Measurements from ENCODE around the gene GPR158.

Gene GPR158

DNA sequence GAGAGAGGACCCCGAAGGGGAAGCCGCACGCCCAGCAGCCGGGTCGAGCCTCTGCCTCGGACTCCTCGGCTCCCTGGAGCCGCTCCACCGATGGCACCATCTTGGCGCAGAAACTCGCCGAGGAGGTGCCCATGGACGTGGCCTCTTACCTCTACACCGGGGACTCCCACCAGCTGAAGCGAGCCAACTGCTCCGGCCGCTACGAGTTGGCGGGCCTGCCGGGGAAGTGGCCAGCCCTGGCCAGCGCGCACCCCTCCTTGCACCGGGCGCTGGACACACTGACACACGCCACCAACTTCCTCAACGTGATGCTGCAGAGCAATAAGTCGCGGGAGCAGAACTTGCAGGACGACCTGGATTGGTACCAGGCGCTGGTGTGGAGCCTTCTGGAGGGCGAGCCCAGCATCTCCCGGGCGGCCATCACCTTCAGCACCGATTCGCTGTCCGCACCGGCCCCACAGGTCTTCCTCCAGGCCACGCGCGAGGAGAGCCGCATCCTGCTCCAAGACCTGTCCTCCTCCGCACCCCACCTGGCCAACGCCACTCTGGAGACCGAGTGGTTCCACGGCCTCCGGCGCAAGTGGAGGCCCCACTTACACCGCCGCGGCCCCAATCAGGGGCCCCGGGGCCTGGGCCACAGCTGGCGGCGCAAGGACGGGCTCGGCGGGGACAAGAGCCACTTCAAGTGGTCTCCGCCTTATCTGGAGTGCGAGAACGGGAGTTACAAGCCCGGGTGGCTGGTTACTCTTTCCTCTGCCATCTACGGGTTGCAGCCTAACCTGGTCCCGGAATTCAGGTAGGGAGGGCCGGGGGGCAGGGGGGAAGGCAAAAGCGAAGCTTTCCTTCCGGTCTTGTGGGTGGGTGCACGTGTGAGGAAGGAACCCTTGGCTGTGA lies 973 bp downstream of the GPR158 start:
- no peaks in the 10 kb centered on the region for H3K79me2 ChIP-seq (ENCODE audit: control insufficient read depth, insufficient read depth, low read length, unreplicated experiment)
- no peak overlapping the region for H3K27ac ChIP-seq (ENCODE audit: low read depth, low read length)
- H3K36me3 ChIP-seq (ENCODE audit: insufficient read depth, low read length), result no peaks in the 10 kb centered on the region
- no peak overlapping the region for H2AFZ ChIP-seq (ENCODE audit: low read length, unreplicated experiment)
- peaks cover 80% of the 10 kb centered on the region for H3K27me3 ChIP-seq (ENCODE audit: insufficient read depth, low read length)
- no peaks in the 10 kb centered on the region for H3K4me1 ChIP-seq (ENCODE audit: control insufficient read depth, insufficient read depth, low read length, unreplicated experiment)
- H3K4me3 ChIP-seq (ENCODE audit: low read depth, low read length), result no peak overlapping the region

DNA sequence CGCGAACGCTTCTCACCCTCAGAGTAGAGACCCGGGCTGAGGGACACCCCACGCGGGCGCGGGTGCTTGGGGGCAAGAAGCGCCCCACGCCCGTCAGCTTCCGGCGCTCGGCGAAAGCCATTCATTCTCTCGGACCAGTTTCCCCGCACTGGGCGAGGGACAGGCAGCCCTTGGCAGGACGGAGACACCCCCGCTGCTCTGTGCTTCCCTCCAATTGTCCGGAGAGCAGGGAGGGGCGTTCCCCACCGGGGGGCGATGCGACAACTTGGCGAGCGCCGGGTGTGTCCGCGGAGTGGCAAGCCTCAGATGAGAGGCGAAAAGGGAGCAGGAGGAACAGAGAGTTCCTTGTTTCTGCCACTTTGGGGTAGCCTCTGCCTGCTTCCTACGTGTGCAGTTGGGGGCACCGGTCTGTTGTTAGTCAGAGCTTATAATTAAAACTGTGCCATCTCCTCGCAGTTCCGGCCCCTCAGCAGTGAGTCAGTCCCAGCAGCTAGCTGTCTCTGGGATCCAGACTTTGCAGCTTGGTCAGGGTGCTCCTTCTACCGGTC lies 1.7 kb downstream of the GPR158 start:
- no peak overlapping the region for H2AFZ ChIP-seq (ENCODE audit: low read length, unreplicated experiment)
- peaks cover 75% of the 10 kb centered on the region for H3K27me3 ChIP-seq (ENCODE audit: insufficient read depth, low read length)
- H3K36me3 ChIP-seq (ENCODE audit: insufficient read depth, low read length), result no peaks in the 10 kb centered on the region
- H3K4me1 ChIP-seq (ENCODE audit: control insufficient read depth, insufficient read depth, low read length, unreplicated experiment), result no peaks in the 10 kb centered on the region
- H3K4me3 ChIP-seq (ENCODE audit: low read depth, low read length), result no peak overlapping the region
- no peak overlapping the region for H3K27ac ChIP-seq (ENCODE audit: low read depth, low read length)
- H3K79me2 ChIP-seq (ENCODE audit: control insufficient read depth, insufficient read depth, low read length, unreplicated experiment), result no peaks in the 10 kb centered on the region

DNA sequence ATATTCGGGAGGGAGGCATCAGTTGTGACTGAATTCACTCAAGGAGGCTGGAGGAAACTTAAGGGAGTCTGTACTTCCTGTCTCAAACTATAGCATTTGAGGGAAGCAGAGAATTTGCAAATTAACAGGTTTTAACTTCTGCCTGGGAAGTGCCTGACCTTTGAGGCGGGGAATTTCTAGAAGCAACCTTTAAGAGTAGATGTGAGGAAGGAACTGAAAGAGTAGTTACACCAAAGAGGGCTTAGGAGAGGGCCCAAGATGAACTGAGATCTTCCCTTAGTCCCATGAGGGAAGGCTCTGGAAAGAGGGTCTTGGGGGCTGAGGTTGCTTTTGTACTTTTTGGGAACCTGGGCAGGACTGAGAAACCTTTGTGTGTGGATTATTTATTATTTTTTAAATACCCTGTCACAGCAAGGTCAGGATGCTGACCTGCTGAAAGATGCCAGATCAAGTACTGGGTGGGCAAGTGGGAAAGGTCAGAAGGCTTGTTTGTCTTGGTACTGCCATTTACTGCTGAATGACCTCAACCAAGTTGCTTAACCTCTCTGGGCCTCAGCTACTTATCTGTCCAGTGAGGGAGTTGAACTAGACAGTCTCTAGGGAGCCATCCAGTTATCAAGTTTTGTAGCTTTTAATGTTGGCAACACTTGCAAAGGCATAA lies 2.4 kb downstream of the GPR158 start:
- no peak overlapping the region for H3K27ac ChIP-seq (ENCODE audit: low read depth, low read length)
- H3K79me2 ChIP-seq (ENCODE audit: control insufficient read depth, insufficient read depth, low read length, unreplicated experiment), result no peaks in the 10 kb centered on the region
- H3K36me3 ChIP-seq (ENCODE audit: insufficient read depth, low read length), result no peaks in the 10 kb centered on the region
- H2AFZ ChIP-seq (ENCODE audit: low read length, unreplicated experiment), result no peak overlapping the region
- peaks cover 71% of the 10 kb centered on the region for H3K27me3 ChIP-seq (ENCODE audit: insufficient read depth, low read length)
- no peaks in the 10 kb centered on the region for H3K4me1 ChIP-seq (ENCODE audit: control insufficient read depth, insufficient read depth, low read length, unreplicated experiment)
- no peak overlapping the region for H3K4me3 ChIP-seq (ENCODE audit: low read depth, low read length)

DNA sequence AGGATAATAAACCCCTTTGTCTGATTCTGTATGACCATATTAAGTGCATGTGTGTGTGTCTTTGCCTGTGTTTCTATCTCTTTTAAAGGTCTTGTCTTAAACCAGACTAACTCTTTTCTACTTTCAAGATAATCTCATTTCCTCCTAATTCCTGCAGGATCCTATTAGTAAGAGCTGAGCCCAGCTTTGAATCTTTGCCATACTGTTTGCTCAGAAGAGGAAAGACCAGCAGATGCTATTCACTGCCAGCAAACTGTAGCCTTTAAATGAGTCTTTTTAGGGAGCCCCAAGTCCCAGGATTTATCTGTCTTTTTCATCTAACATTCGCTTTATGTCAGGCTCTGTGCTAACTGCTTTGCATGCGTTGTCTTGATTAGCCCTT lies 2.9 kb downstream of the GPR158 start:
- H2AFZ ChIP-seq (ENCODE audit: low read length, unreplicated experiment), result no peak overlapping the region
- H3K4me3 ChIP-seq (ENCODE audit: low read depth, low read length), result no peak overlapping the region
- H3K79me2 ChIP-seq (ENCODE audit: control insufficient read depth, insufficient read depth, low read length, unreplicated experiment), result no peaks in the 10 kb centered on the region
- peaks cover 72% of the 10 kb centered on the region for H3K27me3 ChIP-seq (ENCODE audit: insufficient read depth, low read length)
- H3K27ac ChIP-seq (ENCODE audit: low read depth, low read length), result no peak overlapping the region
- no peaks in the 10 kb centered on the region for H3K4me1 ChIP-seq (ENCODE audit: control insufficient read depth, insufficient read depth, low read length, unreplicated experiment)
- no peaks in the 10 kb centered on the region for H3K36me3 ChIP-seq (ENCODE audit: insufficient read depth, low read length)

DNA sequence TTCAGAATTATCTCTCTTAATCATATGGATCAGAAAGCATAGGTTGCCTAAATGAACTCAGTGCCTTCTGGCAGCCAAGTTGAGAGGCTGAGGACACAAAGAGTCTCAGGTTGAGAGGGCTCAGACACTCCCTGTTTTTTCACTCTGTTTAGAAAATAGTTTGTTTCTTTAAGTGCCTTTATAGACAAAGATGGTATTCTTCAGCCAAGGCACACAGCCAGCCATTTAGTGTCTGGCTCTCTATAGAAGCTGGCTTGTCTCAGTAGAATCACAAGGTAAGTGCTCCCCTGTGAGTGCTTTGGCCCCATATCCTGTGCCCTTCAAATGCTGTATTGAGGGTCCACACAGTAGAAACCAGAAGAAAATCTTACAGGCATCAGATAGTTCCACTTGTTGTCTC lies 3.6 kb downstream of the GPR158 start:
- H3K4me3 ChIP-seq (ENCODE audit: low read depth, low read length), result no peak overlapping the region
- no peaks in the 10 kb centered on the region for H3K36me3 ChIP-seq (ENCODE audit: insufficient read depth, low read length)
- H3K27me3 ChIP-seq (ENCODE audit: insufficient read depth, low read length), result peaks cover 65% of the 10 kb centered on the region
- no peak overlapping the region for H3K27ac ChIP-seq (ENCODE audit: low read depth, low read length)
- H3K4me1 ChIP-seq (ENCODE audit: control insufficient read depth, insufficient read depth, low read length, unreplicated experiment), result no peaks in the 10 kb centered on the region
- H3K79me2 ChIP-seq (ENCODE audit: control insufficient read depth, insufficient read depth, low read length, unreplicated experiment), result no peaks in the 10 kb centered on the region
- no peak overlapping the region for H2AFZ ChIP-seq (ENCODE audit: low read length, unreplicated experiment)

DNA sequence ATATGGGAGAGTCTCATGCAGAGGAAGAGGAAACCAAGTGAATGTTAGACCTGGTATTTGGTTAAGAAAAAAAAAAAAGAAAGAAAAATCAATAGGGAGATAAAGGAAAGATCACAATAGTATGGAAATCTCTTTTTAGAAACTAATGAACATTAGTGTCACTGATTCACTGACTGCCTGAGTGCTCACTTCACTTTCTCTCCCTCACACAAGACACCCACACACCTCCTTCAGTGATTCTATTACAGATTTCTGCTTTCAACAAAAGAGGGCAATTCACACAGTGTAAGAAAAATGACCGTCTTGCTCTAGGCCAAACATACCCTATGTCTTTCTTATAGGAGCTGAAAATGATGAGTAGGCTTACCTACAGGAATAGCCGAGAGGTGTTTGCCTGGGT lies 6.0 kb downstream of the GPR158 start:
- no peak overlapping the region for H2AFZ ChIP-seq (ENCODE audit: low read length, unreplicated experiment)
- H3K79me2 ChIP-seq (ENCODE audit: control insufficient read depth, insufficient read depth, low read length, unreplicated experiment), result no peaks in the 10 kb centered on the region
- peaks cover 49% of the 10 kb centered on the region for H3K27me3 ChIP-seq (ENCODE audit: insufficient read depth, low read length)
- H3K4me3 ChIP-seq (ENCODE audit: low read depth, low read length), result no peak overlapping the region
- no peaks in the 10 kb centered on the region for H3K4me1 ChIP-seq (ENCODE audit: control insufficient read depth, insufficient read depth, low read length, unreplicated experiment)
- no peak overlapping the region for H3K27ac ChIP-seq (ENCODE audit: low read depth, low read length)
- no peaks in the 10 kb centered on the region for H3K36me3 ChIP-seq (ENCODE audit: insufficient read depth, low read length)

DNA sequence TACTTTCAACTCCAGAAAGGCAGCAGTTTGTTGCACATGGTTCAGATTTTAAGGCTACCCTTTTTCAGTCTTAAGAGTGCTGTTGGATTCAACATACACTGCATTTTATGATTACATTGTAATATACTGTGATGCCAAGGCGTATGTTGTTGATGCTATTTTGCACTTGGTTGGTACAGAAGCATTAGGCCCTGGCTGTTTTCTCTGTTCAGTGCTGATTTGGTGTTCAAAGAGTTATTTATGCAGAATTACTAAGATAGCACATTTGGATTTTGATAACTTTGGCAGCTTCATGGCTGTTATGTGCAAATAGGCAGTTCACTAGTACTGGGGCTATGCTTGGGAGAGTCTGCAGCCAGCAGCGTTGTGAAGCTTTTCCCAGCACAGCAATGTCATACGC lies 7.8 kb downstream of the GPR158 start:
- Histone ChIP-seq H2AFZ (ENCODE audit: low read length, unreplicated experiment) (no peak overlapping the region), H3K36me3 (ENCODE audit: insufficient read depth, low read length) (no peaks in the 10 kb centered on the region), H3K27me3 (ENCODE audit: insufficient read depth, low read length) (peaks cover 30% of the 10 kb centered on the region), H3K79me2 (ENCODE audit: control insufficient read depth, insufficient read depth, low read length, unreplicated experiment) (no peaks in the 10 kb centered on the region), H3K27ac (ENCODE audit: low read depth, low read length) (no peak overlapping the region), H3K4me3 (ENCODE audit: low read depth, low read length) (no peak overlapping the region), H3K4me1 (ENCODE audit: control insufficient read depth, insufficient read depth, low read length, unreplicated experiment) (no peaks in the 10 kb centered on the region)

DNA sequence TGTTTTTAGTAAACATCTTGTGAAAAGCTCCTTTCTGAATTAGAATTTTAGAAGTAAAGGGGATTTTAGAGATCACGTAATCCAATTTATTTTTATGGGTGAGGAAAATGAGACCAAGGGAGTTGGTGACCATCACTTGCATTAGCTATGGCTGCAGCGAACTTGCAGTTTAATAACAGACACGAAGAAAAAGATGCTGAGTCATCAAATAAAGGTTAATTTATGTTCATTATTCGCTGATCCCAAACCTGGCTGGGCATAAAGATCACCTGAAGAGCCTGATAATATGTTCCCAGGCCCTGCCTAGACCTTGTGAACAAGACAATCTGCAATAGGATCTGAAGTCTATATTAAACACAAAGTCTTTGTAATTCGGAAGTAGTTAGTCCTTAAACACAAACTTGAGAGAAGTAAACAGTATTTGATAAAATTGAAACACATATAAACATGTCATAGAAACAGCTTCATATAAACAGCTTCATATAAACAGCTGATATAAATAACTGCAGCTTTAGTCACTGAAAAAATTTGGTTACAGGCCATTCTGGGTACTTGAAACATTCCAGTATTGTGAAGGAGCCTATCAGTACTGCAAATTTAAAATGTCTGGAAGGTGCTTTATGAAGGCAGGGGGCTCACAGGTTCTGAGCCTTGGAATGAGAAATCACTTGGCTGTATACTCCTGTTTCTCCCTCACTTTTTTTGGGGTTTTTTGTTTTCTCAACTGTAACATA lies 16.5 kb downstream of the GPR158 start:
- no peak overlapping the region for H3K27ac ChIP-seq (ENCODE audit: low read depth, low read length)
- H3K36me3 ChIP-seq (ENCODE audit: insufficient read depth, low read length), result no peaks in the 10 kb centered on the region
- 0 out of 2 replicates have a peak, but pooled peaks cover 3% of the 10 kb centered on the region for H3K27me3 ChIP-seq (ENCODE audit: insufficient read depth, low read length)
- no peak overlapping the region for H3K4me3 ChIP-seq (ENCODE audit: low read depth, low read length)
- H2AFZ ChIP-seq (ENCODE audit: low read length, unreplicated experiment), result no peak overlapping the region
- no peaks in the 10 kb centered on the region for H3K4me1 ChIP-seq (ENCODE audit: control insufficient read depth, insufficient read depth, low read length, unreplicated experiment)
- no peaks in the 10 kb centered on the region for H3K79me2 ChIP-seq (ENCODE audit: control insufficient read depth, insufficient read depth, low read length, unreplicated experiment)

DNA sequence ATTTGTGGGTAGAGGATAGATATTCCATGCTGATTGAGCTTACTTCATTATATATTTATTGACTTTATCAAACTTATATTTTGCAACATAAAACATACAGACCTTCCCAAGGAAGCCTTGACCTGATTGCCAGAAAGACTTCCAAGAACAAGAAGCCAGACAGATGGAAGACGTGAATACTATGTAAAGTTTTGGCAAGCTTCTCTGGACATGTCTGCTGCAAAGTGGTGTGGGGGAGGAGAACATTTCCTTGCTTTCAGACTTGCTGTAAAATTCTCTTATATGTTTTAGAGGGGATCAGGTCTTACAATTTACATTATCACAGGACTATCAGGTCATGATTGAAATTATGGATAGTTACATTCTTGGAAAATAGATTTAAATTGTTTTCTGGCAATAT lies 23.4 kb downstream of the GPR158 start:
- Histone ChIP-seq H2AFZ (ENCODE audit: low read length, unreplicated experiment) (no peak overlapping the region), H3K79me2 (ENCODE audit: control insufficient read depth, insufficient read depth, low read length, unreplicated experiment) (no peaks in the 10 kb centered on the region), H3K4me3 (ENCODE audit: low read depth, low read length) (no peak overlapping the region), H3K36me3 (ENCODE audit: insufficient read depth, low read length) (no peaks in the 10 kb centered on the region), H3K27ac (ENCODE audit: low read depth, low read length) (no peak overlapping the region), H3K4me1 (ENCODE audit: control insufficient read depth, insufficient read depth, low read length, unreplicated experiment) (no peaks in the 10 kb centered on the region), H3K27me3 (ENCODE audit: insufficient read depth, low read length) (0 out of 2 replicates have a peak, but pooled peaks cover 10% of the 10 kb centered on the region)

DNA sequence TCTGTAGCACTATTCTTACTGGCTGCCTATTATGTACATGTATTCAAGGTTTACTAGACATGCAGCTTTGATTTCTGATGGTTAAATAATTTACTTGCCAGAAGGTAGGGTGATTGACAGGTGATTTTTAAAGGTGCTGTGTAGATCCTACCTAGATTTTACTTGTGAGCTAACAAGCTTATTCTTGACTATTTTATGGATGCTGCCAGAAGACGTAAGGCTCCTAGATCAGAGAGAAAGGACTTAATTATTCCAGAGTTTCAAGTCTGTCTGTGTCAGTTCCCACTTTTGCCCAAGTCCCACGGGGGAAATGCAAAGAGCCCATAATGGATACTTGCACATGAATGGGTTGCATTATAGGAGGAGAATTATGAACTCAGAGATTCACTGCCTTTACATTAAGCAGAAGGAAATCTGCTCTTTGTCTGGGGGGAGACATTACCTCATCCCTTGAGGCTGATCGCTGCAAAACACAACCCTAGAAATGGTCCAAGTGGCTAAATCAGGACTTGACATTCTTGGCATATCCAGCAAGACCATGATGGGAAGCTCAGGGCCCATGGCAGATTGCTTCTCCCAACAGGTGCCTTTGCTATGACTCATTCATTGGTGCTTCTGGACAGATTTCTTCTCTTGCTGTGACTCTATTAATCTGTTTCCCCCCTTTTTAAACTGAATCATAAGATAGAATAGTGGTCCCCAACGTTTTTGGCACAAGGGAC lies 32.1 kb downstream of the GPR158 start:
- Histone ChIP-seq H3K4me1 (ENCODE audit: control insufficient read depth, insufficient read depth, low read length, unreplicated experiment) (no peaks in the 10 kb centered on the region), H3K27ac (ENCODE audit: low read depth, low read length) (no peak overlapping the region), H3K79me2 (ENCODE audit: control insufficient read depth, insufficient read depth, low read length, unreplicated experiment) (no peaks in the 10 kb centered on the region), H3K27me3 (ENCODE audit: insufficient read depth, low read length) (no peaks in the 10 kb centered on the region), H2AFZ (ENCODE audit: low read length, unreplicated experiment) (no peak overlapping the region), H3K36me3 (ENCODE audit: insufficient read depth, low read length) (no peaks in the 10 kb centered on the region), H3K4me3 (ENCODE audit: low read depth, low read length) (no peak overlapping the region)
